PC-9 (cell line): ENCODE data around the gene LHFPL2. TPM values are rescaled to one million over a fixed set of nuclear protein-coding genes. Genes with fewer than 3 reads are reported as not detected.

Source experiments
- BruUV-seq: library from RNA; stranded (reverse); fragments of 400-500 nt; replicated peaks from 2 replicates; lab custom pipeline; 2021; lab: Mats Ljungman, UMichigan
- CTCF ChIA-PET: fragments of 300-600 bp; sonication (Branson Sonifier 250); formaldehyde crosslinking; loops from one replicate; lab custom pipeline; 2022; ENCODE audit warnings: antibody characterized with exemption; lab: Charles Lee
- POLR2A ChIA-PET: fragments of 300-600 bp; sonication (Branson Sonifier 250); formaldehyde crosslinking; loops from one replicate; lab custom pipeline; 2022; ENCODE audit warnings: antibody characterized with exemption; ENCODE audit not compliant: unreplicated experiment; lab: Charles Lee
- DNase-seq, 2 experiments: peaks; one replicate each; pipeline versions ENCODE4 v3.0.0 to v3.0.0-alpha.2; 2015 to 2022; ENCODE audit warnings: mixed read lengths in 1 of 2
- H2AFZ ChIP-seq: fragments of 200-600 bp; sonication (generic); 2 replicates; pipeline ENCODE4 v1.8.1; 2017; ENCODE audit warnings: antibody characterized with exemption
- H3F3A ChIP-seq: fragments of 200-600 bp; sonication (generic); 2 replicates; pipeline ENCODE4 v1.8.1; 2017; ENCODE audit warnings: antibody characterized with exemption, mild to moderate bottlenecking, low read depth; ENCODE audit not compliant: insufficient read depth
- H3K27ac ChIP-seq: fragments of 200-600 bp; sonication (generic); 2 replicates; pipeline ENCODE4 v1.6.1; 2016; ENCODE audit warnings: mixed run types
- H3K27me3 ChIP-seq: fragments of 200-600 bp; sonication (generic); 2 replicates; pipeline ENCODE4 v1.6.1; 2016; ENCODE audit warnings: low read depth, mixed run types; ENCODE audit not compliant: insufficient read depth
- H3K36me3 ChIP-seq: fragments of 200-600 bp; sonication (generic); 2 replicates; pipeline ENCODE4 v1.6.1; 2016; ENCODE audit warnings: low read depth, mixed run types
- H3K4me1 ChIP-seq: fragments of 200-600 bp; sonication (generic); replicated peaks from 2 replicates; pipeline ENCODE4 v1.6.1; 2016; ENCODE audit warnings: mixed run types; ENCODE audit not compliant: insufficient read depth
- H3K4me2 ChIP-seq: fragments of 200-600 bp; sonication (generic); 2 replicates; pipeline ENCODE4 v1.6.1; 2017; ENCODE audit warnings: mixed run types
- H3K4me3 ChIP-seq: fragments of 200-600 bp; sonication (generic); 2 replicates; pipeline ENCODE4 v1.6.1; 2016; ENCODE audit warnings: mixed run types
- H3K79me2 ChIP-seq: fragments of 200-600 bp; sonication (generic); 2 replicates; pipeline ENCODE4 v1.6.1; 2017; ENCODE audit warnings: low read depth, mixed run types
- H3K9me2 ChIP-seq: fragments of 200-600 bp; sonication (generic); 2 replicates; pipeline ENCODE4 v1.8.1; 2017; ENCODE audit warnings: mild to moderate bottlenecking; ENCODE audit not compliant: insufficient read depth
- H3K9me3 ChIP-seq: fragments of 200-600 bp; sonication (generic); 2 replicates; pipeline ENCODE4 v1.8.1; 2016; ENCODE audit warnings: low read depth; ENCODE audit not compliant: insufficient read depth
- H4K20me1 ChIP-seq: fragments of 200-600 bp; sonication (generic); 2 replicates; pipeline ENCODE4 v1.8.1; 2017; ENCODE audit not compliant: insufficient read depth
- EZH2 ChIP-seq: fragments of 200-600 bp; sonication (generic); IDR thresholded peaks from 2 replicates; pipeline ENCODE4 v1.8.0; 2017; ENCODE audit warnings: antibody characterized with exemption, low read depth
- intact Hi-C: fragments of 100-400 bp; cut with micrococcal nuclease; formaldehyde crosslinking; loops from one replicate; pipeline ENCODE4 v1.10.0; 2022; ENCODE audit not compliant: unreplicated experiment
- total RNA-seq: library from RNA; stranded (reverse); gene quantifications from 2 replicates; pipeline ENCODE4 v1.2.3, GENCODE V29; 2021
- TF ChIP-seq, protein P1 (sequence below): fragments of 200-600 bp; sonication (generic); conservative IDR thresholded peaks from 2 replicates; pipeline ENCODE4 v1.6.1; 2017; ENCODE audit warnings: mixed run types, antibody characterized with exemption, mild to moderate bottlenecking, moderate library complexity

The LHFPL2 gene
- total RNA-seq, 1 experiment from 2014 or later: 10.1 TPM

DNA sequence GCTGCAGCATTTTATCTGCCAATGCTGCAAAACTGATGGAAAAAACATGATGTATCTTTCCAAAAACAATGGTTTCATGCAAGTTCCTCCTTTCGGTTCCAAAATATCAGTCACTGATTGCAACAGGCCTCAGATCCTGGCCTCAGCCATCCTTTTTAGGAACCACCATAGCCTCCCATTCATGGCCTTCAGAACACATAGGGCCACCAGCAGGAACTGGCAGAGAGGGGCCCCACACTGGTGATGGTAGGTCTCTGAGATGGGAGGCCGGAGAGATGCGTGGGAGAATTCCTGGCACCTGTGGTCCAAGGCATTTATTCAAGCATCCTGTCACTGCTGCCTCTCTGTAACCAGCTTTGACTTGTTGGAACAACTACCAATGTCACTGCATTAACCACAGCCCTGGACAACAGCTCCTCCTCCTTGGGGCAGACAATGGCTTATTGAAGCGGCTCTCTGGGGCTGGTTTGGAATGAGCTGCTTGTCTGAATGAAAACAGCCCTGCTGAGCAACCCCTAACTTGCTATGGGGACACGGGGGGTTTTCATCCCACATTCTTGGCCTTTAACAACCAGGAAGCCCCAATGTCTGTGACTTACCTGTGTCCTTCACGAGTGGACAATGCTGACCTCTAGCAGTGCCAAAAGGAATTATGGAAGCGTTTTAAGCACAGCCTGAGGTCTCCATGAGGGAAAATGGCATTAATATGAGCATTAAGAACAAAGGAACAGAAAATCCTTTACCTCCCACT is 108.1 kb downstream of the LHFPL2 start:
- Histone ChIP-seq H3K27ac (no peak overlapping the region), H3K4me1 (no peaks in the 10 kb centered on the region), H3K36me3 (no peaks in the 10 kb centered on the region), H3K4me2 (no peak overlapping the region), H3K9me2 (no peaks in the 10 kb centered on the region), H4K20me1 (no peaks in the 10 kb centered on the region), H3K9me3 (no peaks in the 10 kb centered on the region), H3F3A (no peaks in the 10 kb centered on the region), H3K4me3 (no peak overlapping the region), H3K27me3 (no peaks in the 10 kb centered on the region), H2AFZ (no peak overlapping the region), H3K79me2 (no peaks in the 10 kb centered on the region)
- ChIA-PET CTCF (no interaction called here), POLR2A (no interaction called here)
- BruUV-seq: no TSS peak
- no peak for DNase-seq
- no peak for TF ChIP-seq EZH2
- TF ChIP-seq, protein P1, sequence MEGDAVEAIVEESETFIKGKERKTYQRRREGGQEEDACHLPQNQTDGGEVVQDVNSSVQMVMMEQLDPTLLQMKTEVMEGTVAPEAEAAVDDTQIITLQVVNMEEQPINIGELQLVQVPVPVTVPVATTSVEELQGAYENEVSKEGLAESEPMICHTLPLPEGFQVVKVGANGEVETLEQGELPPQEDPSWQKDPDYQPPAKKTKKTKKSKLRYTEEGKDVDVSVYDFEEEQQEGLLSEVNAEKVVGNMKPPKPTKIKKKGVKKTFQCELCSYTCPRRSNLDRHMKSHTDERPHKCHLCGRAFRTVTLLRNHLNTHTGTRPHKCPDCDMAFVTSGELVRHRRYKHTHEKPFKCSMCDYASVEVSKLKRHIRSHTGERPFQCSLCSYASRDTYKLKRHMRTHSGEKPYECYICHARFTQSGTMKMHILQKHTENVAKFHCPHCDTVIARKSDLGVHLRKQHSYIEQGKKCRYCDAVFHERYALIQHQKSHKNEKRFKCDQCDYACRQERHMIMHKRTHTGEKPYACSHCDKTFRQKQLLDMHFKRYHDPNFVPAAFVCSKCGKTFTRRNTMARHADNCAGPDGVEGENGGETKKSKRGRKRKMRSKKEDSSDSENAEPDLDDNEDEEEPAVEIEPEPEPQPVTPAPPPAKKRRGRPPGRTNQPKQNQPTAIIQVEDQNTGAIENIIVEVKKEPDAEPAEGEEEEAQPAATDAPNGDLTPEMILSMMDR: no peak
- intact Hi-C loops: no loop called here

DNA sequence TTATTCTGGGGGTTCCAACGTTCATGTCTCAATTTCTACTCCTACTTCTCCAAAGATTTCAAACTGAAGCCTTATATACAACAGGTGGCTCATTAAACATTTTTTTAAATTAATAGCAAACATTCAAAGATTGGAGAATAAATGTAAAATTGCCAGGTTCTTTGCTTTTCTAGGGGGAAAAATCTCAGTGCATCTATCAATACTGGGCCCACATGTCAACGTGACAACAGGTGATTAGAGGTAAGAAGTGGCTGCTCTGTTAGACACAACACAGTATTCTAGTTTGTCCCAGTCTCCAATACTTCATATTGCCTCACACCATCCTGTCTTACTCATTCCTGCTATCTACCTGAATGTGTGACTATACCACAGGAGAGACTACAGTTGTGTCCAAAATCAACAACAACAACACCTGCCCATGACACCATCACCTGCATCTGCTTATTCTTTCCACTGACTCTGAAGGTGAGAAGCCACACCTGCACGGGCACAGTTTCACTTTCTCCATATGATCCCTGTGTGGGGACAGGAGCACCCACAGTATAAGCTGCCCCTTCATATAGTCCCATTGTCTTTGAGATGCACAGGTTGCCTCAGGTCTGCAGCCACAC is 110.2 kb downstream of the LHFPL2 start:
- no TSS peak for BruUV-seq
- Histone ChIP-seq H3K4me3 (no peak overlapping the region), H3K9me3 (no peaks in the 10 kb centered on the region), H2AFZ (no peak overlapping the region), H3K27me3 (no peaks in the 10 kb centered on the region), H3K36me3 (no peaks in the 10 kb centered on the region), H3K27ac (no peak overlapping the region), H3K4me2 (no peak overlapping the region), H3K9me2 (no peaks in the 10 kb centered on the region), H3K79me2 (0 out of 2 replicates have a peak, but pooled peaks cover 4% of the 10 kb centered on the region), H3K4me1 (no peaks in the 10 kb centered on the region), H3F3A (no peaks in the 10 kb centered on the region), H4K20me1 (no peaks in the 10 kb centered on the region)
- DNase-seq: no peak
- ChIA-PET CTCF (interaction anchor here (0.5 kb wide), 1 partner anchor 210 kb away, joined by 3 read pairs; no protein-coding TSS in a partner anchor), POLR2A (no interaction called here)
- intact Hi-C loops: loop anchor here (1.0 kb wide), 1 partner anchor 427 kb away; no protein-coding TSS in a partner anchor
- TF ChIP-seq, protein P1: no peak
- no peak for TF ChIP-seq EZH2

- Histone ChIP-seq H3K27ac (no peak overlapping the region), H3K9me2 (no peaks in the 10 kb centered on the region), H3K9me3 (no peaks in the 10 kb centered on the region), H3K27me3 (no peaks in the 10 kb centered on the region), H3K4me1 (no peaks in the 10 kb centered on the region), H3K79me2 (0 out of 2 replicates have a peak, but pooled peaks cover 4% of the 10 kb centered on the region), H3F3A (no peaks in the 10 kb centered on the region), H3K36me3 (no peaks in the 10 kb centered on the region), H3K4me2 (no peak overlapping the region), H4K20me1 (no peaks in the 10 kb centered on the region), H2AFZ (no peak overlapping the region), H3K4me3 (no peak overlapping the region)
- no TSS peak for BruUV-seq
- POLR2A ChIA-PET: interaction anchor here (0.8 kb wide), 1 partner anchor 423 kb away, joined by 4 read pairs; no protein-coding TSS in a partner anchor
- DNase-seq: peak in 1 of 2 experiments; percentile 15
- intact Hi-C loops: loop anchor here (1.0 kb wide), 1 partner anchor 427 kb away; no protein-coding TSS in a partner anchor
- CTCF ChIA-PET: interaction anchor here (0.5 kb wide), 1 partner anchor 209 kb away, joined by 3 read pairs; no protein-coding TSS in a partner anchor
- no peak for TF ChIP-seq EZH2
- TF ChIP-seq, protein P1: peak; percentile 52
Observed at GRCh38 chr5:78537821-78538220, 110.8 kb downstream of the LHFPL2 start.
